HFFc6 (cell line): ENCODE data around the gene TRABD2A. TPM values are rescaled to one million over a fixed set of nuclear protein-coding genes. Genes with fewer than 3 reads are reported as not detected.
"Not testable (repeated sequence)": the region's sequence is repeated elsewhere in the genome, so short reads cannot be mapped to it uniquely, and the experiment has no call there.

Experiments
- DNase-seq: peaks from one replicate; pipeline ENCODE4 v3.0.0-alpha.2; 2018
- H3K27ac Mint-ChIP-seq: 2 replicates; pipeline ENCODE4 v1.8.0; 2020; ENCODE audit warnings: mild to moderate bottlenecking, mixed read lengths
- H3K27me3 Mint-ChIP-seq: 2 replicates; pipeline ENCODE4 v1.8.0; 2021; ENCODE audit warnings: mild to moderate bottlenecking, moderate library complexity, mixed read lengths; ENCODE audit not compliant: insufficient read depth
- H3K36me3 Mint-ChIP-seq: 2 replicates; pipeline ENCODE4 v1.8.0; 2021; ENCODE audit warnings: low read depth, mixed read lengths
- H3K4me1 Mint-ChIP-seq: 2 replicates; pipeline ENCODE4 v1.8.0; 2020; ENCODE audit warnings: low read depth, mixed read lengths
- H3K4me3 Mint-ChIP-seq: 2 replicates; pipeline ENCODE4 v1.8.0; 2020; ENCODE audit warnings: mild to moderate bottlenecking, moderate library complexity, mixed read lengths
- H3K9me3 Mint-ChIP-seq: 2 replicates; pipeline ENCODE4 v1.8.0; 2020; ENCODE audit warnings: mild to moderate bottlenecking, mixed read lengths
- total RNA-seq, 6 experiments: library from RNA; stranded (reverse); fragmentation: NEBNext Ultra II Directional; extraction: Animal tissue kit (Norgen Biotek cat#: 25700); gene quantifications; 2 replicates in 1 of 6; 3 replicates in 5 of 6; pipeline ENCODE4 v1.2.3, GENCODE V29; 2021
- TF ChIP-seq, protein P1 (sequence below): fragments of 200-600 bp; sonication (generic); IDR thresholded peaks from 2 replicates; pipeline ENCODE4 v1.5.0; 2021; ENCODE audit warnings: antibody characterized with exemption, mild to moderate bottlenecking

TRABD2A gene
- total RNA-seq, 6 experiments from 2014 or later = 13.5 to 46.2 (median 41.9) TPM

DNA sequence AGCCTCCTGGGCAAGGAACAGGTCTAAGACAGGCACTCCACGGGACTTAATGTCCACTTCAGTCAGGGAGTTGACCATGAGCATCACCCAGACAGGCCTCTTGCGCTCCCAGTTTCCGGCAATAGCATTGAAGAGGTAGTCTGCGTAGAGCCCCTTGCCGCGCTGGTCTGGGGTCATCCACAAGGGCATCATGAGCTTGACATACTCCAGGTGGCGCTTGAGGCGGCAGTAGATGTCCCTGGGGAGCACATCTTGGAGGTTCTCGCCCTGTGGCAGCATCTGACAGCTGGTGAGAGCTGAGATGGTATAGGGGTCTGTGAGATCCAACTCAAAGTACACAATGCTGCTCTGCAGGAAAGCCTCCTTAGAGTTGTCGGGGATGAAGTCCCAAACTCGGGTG is 10.6 kb downstream of the TRABD2A start:
- Mint-ChIP-seq H3K4me1 (peaks cover 10% of the 10 kb centered on the region), H3K27ac (no peak overlapping the region), H3K36me3 (peaks cover 11% of the 10 kb centered on the region; the same call in 1 of the 2 replicates), H3K4me3 (no peak overlapping the region), H3K27me3 (peaks cover 5% of the 10 kb centered on the region; the same call in 1 of the 2 replicates), H3K9me3 (no peaks in the 10 kb centered on the region)
- TF ChIP-seq, protein P1, sequence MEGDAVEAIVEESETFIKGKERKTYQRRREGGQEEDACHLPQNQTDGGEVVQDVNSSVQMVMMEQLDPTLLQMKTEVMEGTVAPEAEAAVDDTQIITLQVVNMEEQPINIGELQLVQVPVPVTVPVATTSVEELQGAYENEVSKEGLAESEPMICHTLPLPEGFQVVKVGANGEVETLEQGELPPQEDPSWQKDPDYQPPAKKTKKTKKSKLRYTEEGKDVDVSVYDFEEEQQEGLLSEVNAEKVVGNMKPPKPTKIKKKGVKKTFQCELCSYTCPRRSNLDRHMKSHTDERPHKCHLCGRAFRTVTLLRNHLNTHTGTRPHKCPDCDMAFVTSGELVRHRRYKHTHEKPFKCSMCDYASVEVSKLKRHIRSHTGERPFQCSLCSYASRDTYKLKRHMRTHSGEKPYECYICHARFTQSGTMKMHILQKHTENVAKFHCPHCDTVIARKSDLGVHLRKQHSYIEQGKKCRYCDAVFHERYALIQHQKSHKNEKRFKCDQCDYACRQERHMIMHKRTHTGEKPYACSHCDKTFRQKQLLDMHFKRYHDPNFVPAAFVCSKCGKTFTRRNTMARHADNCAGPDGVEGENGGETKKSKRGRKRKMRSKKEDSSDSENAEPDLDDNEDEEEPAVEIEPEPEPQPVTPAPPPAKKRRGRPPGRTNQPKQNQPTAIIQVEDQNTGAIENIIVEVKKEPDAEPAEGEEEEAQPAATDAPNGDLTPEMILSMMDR = no peak; the same call in 1 of the 2 replicates
- DNase-seq = no peak

DNA sequence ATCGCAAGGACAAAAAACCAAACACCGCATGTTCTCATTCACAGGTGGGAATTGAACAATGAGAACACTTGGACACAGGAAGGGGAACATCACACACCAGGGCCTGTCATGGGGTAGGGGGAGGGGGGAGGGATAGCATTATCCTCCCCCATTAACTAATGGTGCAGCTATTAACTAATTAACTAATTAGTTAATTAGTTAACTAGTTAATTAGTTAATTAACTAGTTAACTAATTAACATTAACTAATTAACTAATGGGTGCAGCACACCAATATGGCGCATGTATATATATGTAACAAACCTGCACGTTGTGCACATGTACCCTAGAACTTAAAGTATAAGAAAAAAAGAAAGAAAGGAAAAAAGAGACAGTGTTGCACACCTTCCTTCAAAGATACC is 12.6 kb downstream of the TRABD2A start:
- H3K27me3 Mint-ChIP-seq, H3K27ac Mint-ChIP-seq, H3K36me3 Mint-ChIP-seq, H3K4me3 Mint-ChIP-seq, H3K9me3 Mint-ChIP-seq, H3K4me1 Mint-ChIP-seq, DNase-seq: not testable (repeated sequence)

DNA sequence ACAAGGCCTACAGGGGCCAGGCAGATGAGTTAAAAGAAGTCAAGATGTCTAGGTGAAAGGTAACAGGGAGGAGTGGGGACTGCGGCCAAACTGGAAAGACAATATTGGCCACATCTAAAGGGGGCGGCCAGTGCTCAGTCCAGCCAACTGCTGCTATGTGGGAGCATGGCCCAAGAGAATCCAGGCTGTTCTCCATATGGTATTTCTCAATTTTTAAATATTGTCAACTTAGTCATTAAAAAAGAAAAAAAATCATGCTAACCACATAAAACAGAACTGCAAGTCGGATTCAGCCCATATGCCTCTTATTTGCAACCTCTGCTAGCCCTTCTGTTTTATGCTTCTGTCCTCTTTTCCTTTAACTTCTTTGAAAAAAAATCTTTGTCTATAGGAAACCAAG is 14.8 kb downstream of the TRABD2A start:
- no peak overlapping the region for H3K27ac Mint-ChIP-seq
- no peak for DNase-seq
- no peaks in the 10 kb centered on the region for H3K9me3 Mint-ChIP-seq
- peaks cover 8% of the 10 kb centered on the region; the same call in 1 of the 2 replicates for H3K4me1 Mint-ChIP-seq
- TF ChIP-seq, protein P1 = no peak
- peaks cover 3% of the 10 kb centered on the region for H3K27me3 Mint-ChIP-seq
- H3K4me3 Mint-ChIP-seq = no peak overlapping the region
- peaks cover 6% of the 10 kb centered on the region; the same call in 1 of the 2 replicates for H3K36me3 Mint-ChIP-seq

DNA sequence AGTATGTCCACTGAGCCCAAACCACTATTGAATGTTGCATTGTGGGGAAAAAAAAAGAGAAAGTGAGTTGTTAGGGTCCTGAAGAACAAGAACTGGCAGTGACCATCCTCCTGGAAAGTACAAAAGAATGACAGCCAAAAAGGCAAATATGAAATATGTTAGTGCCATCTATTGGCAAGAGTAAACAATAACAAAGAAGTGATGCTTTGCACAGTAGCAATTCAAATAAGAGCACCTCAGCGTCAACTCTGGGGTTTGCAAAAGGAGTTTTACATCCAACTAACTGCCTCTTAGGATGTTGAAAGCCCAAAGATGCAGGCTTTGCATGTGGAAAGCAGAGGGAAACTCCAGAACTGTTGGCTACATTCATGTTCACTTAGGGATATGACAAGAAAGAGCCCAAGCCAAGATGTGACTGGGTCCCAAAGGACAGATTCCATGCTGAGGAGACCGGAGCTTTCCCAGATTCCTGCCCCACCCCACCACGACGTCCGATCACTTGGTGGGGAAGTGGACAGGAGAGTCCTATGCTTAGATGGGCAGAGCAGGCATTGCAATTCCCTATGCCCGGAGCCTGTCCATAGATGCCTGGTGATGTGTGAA is 15.6 kb downstream of the TRABD2A start:
- H3K9me3 Mint-ChIP-seq = no peaks in the 10 kb centered on the region
- H3K4me3 Mint-ChIP-seq = no peak overlapping the region
- H3K27me3 Mint-ChIP-seq = peaks cover 3% of the 10 kb centered on the region
- TF ChIP-seq, protein P1 = peak; percentile 69
- peak; percentile 51 for DNase-seq
- peaks cover 8% of the 10 kb centered on the region; the same call in 1 of the 2 replicates for H3K4me1 Mint-ChIP-seq
- no peak overlapping the region for H3K27ac Mint-ChIP-seq
- H3K36me3 Mint-ChIP-seq = peaks cover 6% of the 10 kb centered on the region; the same call in 1 of the 2 replicates

DNA sequence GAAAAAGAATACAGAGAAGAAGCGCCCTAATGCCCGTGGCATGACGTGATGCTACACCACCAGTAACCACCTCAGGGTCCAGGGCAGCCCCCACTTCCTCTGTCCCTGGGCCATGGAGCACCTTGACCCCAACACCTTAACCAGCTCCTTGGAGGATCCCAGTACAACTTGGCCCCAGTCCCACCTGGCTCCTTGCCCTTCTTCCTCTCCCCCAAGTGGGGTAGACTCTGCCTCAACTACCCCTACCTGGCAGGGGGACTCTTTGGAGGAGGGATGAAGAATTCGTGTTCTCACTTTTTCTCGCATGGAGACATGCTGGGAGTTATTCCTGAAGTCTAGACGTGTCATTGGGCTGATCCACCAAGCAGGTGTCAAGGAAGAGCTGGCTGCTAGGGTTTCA is 18.9 kb downstream of the TRABD2A start:
- DNase-seq = no peak
- Mint-ChIP-seq H3K4me3 (no peak overlapping the region), H3K27me3 (no peaks in the 10 kb centered on the region; the same call in 1 of the 2 replicates), H3K36me3 (no peaks in the 10 kb centered on the region), H3K9me3 (no peaks in the 10 kb centered on the region), H3K4me1 (peaks cover 15% of the 10 kb centered on the region; the same call in 1 of the 2 replicates), H3K27ac (no peak overlapping the region)
- TF ChIP-seq, protein P1 = no peak

DNA sequence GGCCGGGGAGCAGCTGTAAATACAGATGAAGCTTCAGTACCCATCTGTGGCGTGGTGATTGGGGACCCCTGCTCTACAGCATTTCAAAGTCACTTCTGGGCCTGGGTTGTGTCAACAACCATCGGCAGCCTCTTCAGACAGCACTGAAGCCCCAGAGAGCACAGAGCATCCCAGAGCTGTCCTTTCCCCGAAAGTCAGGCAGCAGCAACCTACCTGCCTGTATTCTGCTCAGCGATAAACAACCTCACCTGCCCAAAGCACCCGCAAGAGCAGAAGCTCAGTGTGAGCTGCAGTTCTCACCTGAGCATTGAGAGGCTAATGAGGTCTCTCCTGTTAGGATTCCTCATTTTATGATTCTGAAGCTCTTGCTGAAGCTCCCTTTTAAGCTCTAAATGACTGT is 19.3 kb downstream of the TRABD2A start:
- no peak overlapping the region for H3K27ac Mint-ChIP-seq
- no peaks in the 10 kb centered on the region; the same call in 1 of the 2 replicates for H3K27me3 Mint-ChIP-seq
- no peak overlapping the region for H3K4me3 Mint-ChIP-seq
- H3K36me3 Mint-ChIP-seq = no peaks in the 10 kb centered on the region
- no peaks in the 10 kb centered on the region for H3K9me3 Mint-ChIP-seq
- H3K4me1 Mint-ChIP-seq = peaks cover 15% of the 10 kb centered on the region; the same call in 1 of the 2 replicates
- TF ChIP-seq, protein P1 = no peak
- DNase-seq = no peak
